AG09319 (cell line): ENCODE results near the gene FAM8A1.
A peak's percentile ranks its signal among the peaks of the same experiment; 100 is the strongest.

Experiments
- DNase-seq: peaks from one replicate; pipeline ENCODE4 v3.0.0-alpha.2; 2010; ENCODE audit warnings: low read depth; ENCODE audit errors: extremely low read depth
- CTCF ChIP-seq: IDR thresholded peaks from 2 replicates; pipeline ENCODE4 v1.5.1; 2011; ENCODE audit warnings: low read depth, mild to moderate bottlenecking, inconsistent platforms, low read length, moderate library complexity

The FAM8A1 gene

GRCh38 chr6:17589406-17590096 is 10.6 kb upstream of the FAM8A1 start:
- TF ChIP-seq CTCF, result peak; percentile 14
- DNase-seq, result peak; percentile 43

GRCh38 chr6:17591287-17591686 is 8.8 kb upstream of the FAM8A1 start:
- TF ChIP-seq CTCF, result no peak
- no peak for DNase-seq

- no peak for DNase-seq
Measured at GRCh38 chr6:17593246-17593645, 6.9 kb upstream of the FAM8A1 start.

GRCh38 chr6:17596085-17596484 is 4.0 kb upstream of the FAM8A1 start:
- DNase-seq, result no peak
- TF ChIP-seq CTCF, result no peak

More at GRCh38 chr6:17593246-17593645, 6.9 kb upstream of the FAM8A1 start:
- no peak for TF ChIP-seq CTCF

GRCh38 chr6:17600527-17601385 is 654 bp downstream of the FAM8A1 start:
- DNase-seq, result no peak
- TF ChIP-seq CTCF, result no peak; the same call in none of the 2 replicates

- no peak for DNase-seq
- TF ChIP-seq CTCF, result no peak
Measured at GRCh38 chr6:17601386-17601703, 1.2 kb downstream of the FAM8A1 start.

GRCh38 chr6:17602888-17603287 is 2.8 kb downstream of the FAM8A1 start:
- TF ChIP-seq CTCF, result no peak
- DNase-seq, result no peak
